Tibial artery (tissue), 4 donors: ENCODE measurements around the gene LRIT1.

ENCODE experiments used
- DNase-seq, 2 donors: peaks; one replicate each; pipeline ENCODE4 v3.0.0-alpha.2; 2019
- H3K27ac ChIP-seq, 2 donors: fragments of 200-600 bp; sonication (generic) in 1 of 2; 1 replicate in 1 of 2; 2 replicates in 1 of 2; pipeline ENCODE4 v1.5.1; 2018 to 2019; ENCODE audit warnings: mild to moderate bottlenecking in 1 of 2
- H3K27me3 ChIP-seq, 2 donors: fragments of 200-600 bp; sonication (generic) in 1 of 2; one replicate each; pipeline versions ENCODE4 v1.5.1 to v1.6.0; 2016 to 2019
- H3K36me3 ChIP-seq, 3 donors: fragments of 200-600 bp; sonication (generic) in 2 of 3; one replicate each; pipeline ENCODE4 v1.5.1; 2016 to 2019; ENCODE audit warnings: mild to moderate bottlenecking in 2 of 3
- H3K4me1 ChIP-seq, 4 donors: fragments of 200-600 bp; sonication (generic) in 2 of 4; 1 replicate in 3 of 4; 2 replicates in 1 of 4; pipeline ENCODE4 v1.5.1; 2016 to 2019
- H3K4me3 ChIP-seq, 2 donors: fragments of 200-600 bp; sonication (generic) in 1 of 2; 1 replicate in 1 of 2; 2 replicates in 1 of 2; pipeline ENCODE4 v1.5.1; 2018 to 2019; ENCODE audit warnings: mild to moderate bottlenecking in 2 of 2
- H3K9me3 ChIP-seq, 3 donors: fragments of 200-600 bp; sonication (generic) in 1 of 3; one replicate each; pipeline ENCODE4 v1.5.1; 2016 to 2019
- CTCF ChIP-seq, 2 experiments: fragments of 200-600 bp in 1 of 2; fragments of 450-650 bp in 1 of 2; IDR thresholded peaks; one replicate each; pipeline ENCODE4 v1.5.1; 2017 to 2019; ENCODE audit warnings: antibody characterized with exemption in 2 of 2, mild to moderate bottlenecking in 1 of 2, moderate library complexity in 1 of 2
- intact Hi-C: fragments of 100-400 bp; cut with DNase I; formaldehyde crosslinking; loops from one replicate; pipeline ENCODE4 v1.15.0; 2023; ENCODE audit warnings: low total_unique reads

The LRIT1 gene

GRCh38 chr10:84235096-84235495 is 6.2 kb downstream of the LRIT1 start:
- no peaks in the 10 kb centered on the region for H3K36me3 ChIP-seq

GRCh38 chr10:84234479-84234878 is 6.9 kb downstream of the LRIT1 start:
- H3K4me1 ChIP-seq, result peaks cover 0 to 5% (median 3%) of the 10 kb centered on the region in 4 donors
- intact Hi-C loops, result no loop called here
- peaks cover 0 to 18% of the 10 kb centered on the region in 2 donors for H3K27me3 ChIP-seq
- no peak for TF ChIP-seq CTCF (IDR thresholded peaks at IDR 0.05)
- no peak for DNase-seq
- H3K4me3 ChIP-seq, result no peak overlapping the region
- no peak overlapping the region for H3K27ac ChIP-seq
- no peaks in the 10 kb centered on the region for H3K36me3 ChIP-seq
- H3K9me3 ChIP-seq, result no peaks in the 10 kb centered on the region

More at GRCh38 chr10:84235096-84235495, 6.2 kb downstream of the LRIT1 start:
- Histone ChIP-seq H3K4me3 (no peak overlapping the region), H3K4me1 (peaks cover 0 to 5% (median 3%) of the 10 kb centered on the region in 4 donors), H3K9me3 (no peaks in the 10 kb centered on the region), H3K27ac (no peak overlapping the region), H3K27me3 (peaks cover 0 to 20% of the 10 kb centered on the region in 2 donors)
- no peak for TF ChIP-seq CTCF (IDR thresholded peaks at IDR 0.05)
- intact Hi-C loops, result no loop called here
- DNase-seq, result no peak

GRCh38 chr10:84233940-84234339 is 7.4 kb downstream of the LRIT1 start:
- H3K9me3 ChIP-seq, result no peaks in the 10 kb centered on the region
- peaks cover 0 to 18% of the 10 kb centered on the region in 2 donors for H3K27me3 ChIP-seq
- intact Hi-C loops, result no loop called here
- no peak overlapping the region for H3K4me3 ChIP-seq
- H3K27ac ChIP-seq, result no peak overlapping the region
- TF ChIP-seq CTCF (IDR thresholded peaks at IDR 0.05), result no peak
- peaks cover 0 to 5% (median 3%) of the 10 kb centered on the region in 4 donors for H3K4me1 ChIP-seq
- peak in 1 of 2 donors; percentile 20 for DNase-seq
- no peaks in the 10 kb centered on the region for H3K36me3 ChIP-seq

- TF ChIP-seq CTCF (IDR thresholded peaks at IDR 0.05), result no peak
- Histone ChIP-seq H3K9me3 (no peaks in the 10 kb centered on the region), H3K4me1 (peaks cover 0 to 5% (median 3%) of the 10 kb centered on the region in 4 donors), H3K36me3 (no peaks in the 10 kb centered on the region), H3K27me3 (peaks cover 0 to 16% of the 10 kb centered on the region in 2 donors), H3K27ac (no peak overlapping the region), H3K4me3 (no peak overlapping the region)
- peak in 1 of 2 donors; percentile 46 for DNase-seq
- intact Hi-C loops, result no loop called here
These were observed 9.0 kb downstream of the LRIT1 start for GRCh38 chr10:84232376-84232775.

- peak; percentile 64 to 68 for DNase-seq
- Histone ChIP-seq H3K4me1 (peaks cover 0 to 5% (median 3%) of the 10 kb centered on the region in 4 donors), H3K27me3 (peaks cover 0 to 7% of the 10 kb centered on the region in 2 donors), H3K27ac (no peak overlapping the region), H3K4me3 (no peak overlapping the region), H3K36me3 (no peaks in the 10 kb centered on the region), H3K9me3 (no peaks in the 10 kb centered on the region)
- intact Hi-C loops, result no loop called here
- TF ChIP-seq CTCF (IDR thresholded peaks at IDR 0.05), result no peak
These were observed 11.0 kb downstream of the LRIT1 start for GRCh38 chr10:84230359-84230758.

- Histone ChIP-seq H3K27me3 (peaks cover 0 to 11% of the 10 kb centered on the region in 2 donors), H3K4me1 (peaks cover 0 to 5% (median 3%) of the 10 kb centered on the region in 4 donors), H3K4me3 (no peak overlapping the region), H3K27ac (no peak overlapping the region), H3K36me3 (no peaks in the 10 kb centered on the region), H3K9me3 (no peaks in the 10 kb centered on the region)
- peak in 1 of 2 donors; percentile 31 for DNase-seq
- intact Hi-C loops, result no loop called here
- TF ChIP-seq CTCF (IDR thresholded peaks at IDR 0.05), result no peak
These were observed 13.5 kb downstream of the LRIT1 start for GRCh38 chr10:84227810-84228209.
